ENCODE data around the gene POLE.

The POLE gene

GRCh38 chr12:132597333-132598316 is 89.5 kb downstream of the POLE start:
- DNase-seq (ENCODE audit: low read depth) = no peak

GRCh38 chr12:132596016-132596415 is 91.1 kb downstream of the POLE start:
- DNase-seq (ENCODE audit: low read depth) = no peak

- DNase-seq (ENCODE audit: low read depth) = no peak
Measured at GRCh38 chr12:132595183-132595582, 92.0 kb downstream of the POLE start.

- DNase-seq (ENCODE audit: low read depth) = no peak
Measured at GRCh38 chr12:132593938-132594358, 93.2 kb downstream of the POLE start.

GRCh38 chr12:132593521-132593920 is 93.6 kb downstream of the POLE start:
- DNase-seq (ENCODE audit: low read depth) = no peak

GRCh38 chr12:132593071-132593470 is 94.1 kb downstream of the POLE start:
- DNase-seq (ENCODE audit: low read depth) = no peak

- DNase-seq (ENCODE audit: low read depth) = no peak
Measured at GRCh38 chr12:132592282-132592970, 94.7 kb downstream of the POLE start.

- DNase-seq (ENCODE audit: low read depth) = no peak
Measured at GRCh38 chr12:132591107-132591935, 95.8 kb downstream of the POLE start.

GRCh38 chr12:132588821-132589669 is 98.1 kb downstream of the POLE start:
- no peak for DNase-seq (ENCODE audit: low read depth)

GRCh38 chr12:132588319-132588718 is 98.8 kb downstream of the POLE start:
- no peak for DNase-seq (ENCODE audit: low read depth)

- no peak for DNase-seq (ENCODE audit: low read depth)
Measured at GRCh38 chr12:132587781-132588180, 99.4 kb downstream of the POLE start.

- no peak for DNase-seq (ENCODE audit: low read depth)
Measured at GRCh38 chr12:132586929-132587328, 100.2 kb downstream of the POLE start.

- no peak for DNase-seq (ENCODE audit: low read depth)
Measured at GRCh38 chr12:132585177-132585576, 102.0 kb downstream of the POLE start.

- no peak for DNase-seq (ENCODE audit: low read depth)
Measured at GRCh38 chr12:132584429-132584828, 102.7 kb downstream of the POLE start.

GRCh38 chr12:132583736-132584135 is 103.4 kb downstream of the POLE start:
- DNase-seq (ENCODE audit: low read depth) = no peak

- no peak for DNase-seq (ENCODE audit: low read depth)
Measured at GRCh38 chr12:132583411-132583710, 103.8 kb downstream of the POLE start.

GRCh38 chr12:132582582-132583410 is 104.3 kb downstream of the POLE start:
- no peak for DNase-seq (ENCODE audit: low read depth)

- DNase-seq (ENCODE audit: low read depth) = no peak
Measured at GRCh38 chr12:132582058-132582420, 105.1 kb downstream of the POLE start.

GRCh38 chr12:132581348-132582057 is 105.6 kb downstream of the POLE start:
- DNase-seq (ENCODE audit: low read depth) = no peak

GRCh38 chr12:132580701-132581292 is 106.3 kb downstream of the POLE start:
- no peak for DNase-seq (ENCODE audit: low read depth)
